OCI-LY3 (cell line): ENCODE measurements around the gene ODC1.

Source experiments
- H2AFZ ChIP-seq: fragments of 200-600, 300-600 bp; shearing (Covaris generic); 2 replicates; pipeline ENCODE4 v1.6.0; 2014; ENCODE audit warnings: antibody characterized with exemption, low read depth, low read length
- H3K27ac ChIP-seq: fragments of 200-600, 300-600 bp; sonication (generic); 2 replicates; pipeline ENCODE4 v1.5.1; 2014; ENCODE audit warnings: mild to moderate bottlenecking, low read length, moderate library complexity, mixed read lengths
- H3K27me3 ChIP-seq: fragments of 200-600, 300-600 bp; sonication (generic); 2 replicates; pipeline ENCODE4 v1.6.1; 2014; ENCODE audit warnings: low read depth, low read length, mixed read lengths
- H3K36me3 ChIP-seq: fragments of 200-600, 300-600 bp; sonication (generic); replicated peaks from 2 replicates; pipeline ENCODE3; 2014; ENCODE audit warnings: low read depth, low read length, mixed read lengths
- H3K4me1 ChIP-seq: fragments of 300-600, 200-600 bp; sonication (generic); 2 replicates; pipeline ENCODE4 v1.6.1; 2014; ENCODE audit warnings: low read length, mixed read lengths
- H3K4me2 ChIP-seq: fragments of 200-600, 300-600 bp; sonication (generic); 2 replicates; pipeline ENCODE4 v1.6.1; 2014; ENCODE audit warnings: low read length, mixed read lengths
- H3K4me3 ChIP-seq: fragments of 300-600, 200-600 bp; sonication (generic); 2 replicates; pipeline ENCODE4 v1.5.1; 2014; ENCODE audit warnings: antibody characterized with exemption, mild to moderate bottlenecking, low read length, moderate library complexity
- H3K79me2 ChIP-seq: fragments of 300-600, 200-600 bp; shearing (Covaris generic); 2 replicates; pipeline ENCODE4 v1.6.1; 2014; ENCODE audit warnings: mild to moderate bottlenecking, low read length, mixed read lengths
- H3K9ac ChIP-seq: fragments of 300-600, 200-600 bp; shearing (Covaris generic); 2 replicates; pipeline ENCODE4 v1.6.0; 2014; ENCODE audit warnings: mild to moderate bottlenecking, low read length, moderate library complexity
- H3K9me3 ChIP-seq: fragments of 200-600, 300-600 bp; shearing (Covaris generic); 2 replicates; pipeline ENCODE4 v1.6.1; 2014; ENCODE audit warnings: low read length, mixed read lengths; ENCODE audit not compliant: insufficient read depth
- H4K20me1 ChIP-seq: fragments of 200-600, 300-600 bp; sonication (generic); 2 replicates; pipeline ENCODE4 v1.6.1; 2016; ENCODE audit warnings: low read length, mixed read lengths; ENCODE audit not compliant: insufficient read depth
- EZH2phosphoT487 ChIP-seq: fragments of 200-600 bp; shearing (Covaris generic); IDR thresholded peaks from 2 replicates; pipeline ENCODE4 v1.6.1; 2018; ENCODE audit warnings: antibody characterized with exemption, mixed run types, low read depth
- TF ChIP-seq, protein P1 (sequence below): fragments of 200-600, 300-600 bp; sonication (generic); IDR thresholded peaks from 2 replicates; pipeline ENCODE4 v1.5.1; 2014; ENCODE audit warnings: antibody characterized with exemption, low read length, low read depth

The ODC1 gene

GRCh38 chr2:10451819-10452218, 3.7 kb upstream of the ODC1 start:
- Histone ChIP-seq H3K9me3 (no peaks in the 10 kb centered on the region), H3K27ac (no peak overlapping the region), H3K9ac (no peak overlapping the region), H3K4me3 (no peak overlapping the region), H3K36me3 (peaks cover 7% of the 10 kb centered on the region), H4K20me1 (peaks cover 5% of the 10 kb centered on the region), H2AFZ (no peak overlapping the region), H3K79me2 (peaks cover 28% of the 10 kb centered on the region), H3K4me1 (peaks cover 4% of the 10 kb centered on the region), H3K27me3 (no peaks in the 10 kb centered on the region), H3K4me2 (no peak overlapping the region)
- TF ChIP-seq, protein P1, sequence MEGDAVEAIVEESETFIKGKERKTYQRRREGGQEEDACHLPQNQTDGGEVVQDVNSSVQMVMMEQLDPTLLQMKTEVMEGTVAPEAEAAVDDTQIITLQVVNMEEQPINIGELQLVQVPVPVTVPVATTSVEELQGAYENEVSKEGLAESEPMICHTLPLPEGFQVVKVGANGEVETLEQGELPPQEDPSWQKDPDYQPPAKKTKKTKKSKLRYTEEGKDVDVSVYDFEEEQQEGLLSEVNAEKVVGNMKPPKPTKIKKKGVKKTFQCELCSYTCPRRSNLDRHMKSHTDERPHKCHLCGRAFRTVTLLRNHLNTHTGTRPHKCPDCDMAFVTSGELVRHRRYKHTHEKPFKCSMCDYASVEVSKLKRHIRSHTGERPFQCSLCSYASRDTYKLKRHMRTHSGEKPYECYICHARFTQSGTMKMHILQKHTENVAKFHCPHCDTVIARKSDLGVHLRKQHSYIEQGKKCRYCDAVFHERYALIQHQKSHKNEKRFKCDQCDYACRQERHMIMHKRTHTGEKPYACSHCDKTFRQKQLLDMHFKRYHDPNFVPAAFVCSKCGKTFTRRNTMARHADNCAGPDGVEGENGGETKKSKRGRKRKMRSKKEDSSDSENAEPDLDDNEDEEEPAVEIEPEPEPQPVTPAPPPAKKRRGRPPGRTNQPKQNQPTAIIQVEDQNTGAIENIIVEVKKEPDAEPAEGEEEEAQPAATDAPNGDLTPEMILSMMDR: no peak
- no peak for TF ChIP-seq EZH2phosphoT487

DNA sequence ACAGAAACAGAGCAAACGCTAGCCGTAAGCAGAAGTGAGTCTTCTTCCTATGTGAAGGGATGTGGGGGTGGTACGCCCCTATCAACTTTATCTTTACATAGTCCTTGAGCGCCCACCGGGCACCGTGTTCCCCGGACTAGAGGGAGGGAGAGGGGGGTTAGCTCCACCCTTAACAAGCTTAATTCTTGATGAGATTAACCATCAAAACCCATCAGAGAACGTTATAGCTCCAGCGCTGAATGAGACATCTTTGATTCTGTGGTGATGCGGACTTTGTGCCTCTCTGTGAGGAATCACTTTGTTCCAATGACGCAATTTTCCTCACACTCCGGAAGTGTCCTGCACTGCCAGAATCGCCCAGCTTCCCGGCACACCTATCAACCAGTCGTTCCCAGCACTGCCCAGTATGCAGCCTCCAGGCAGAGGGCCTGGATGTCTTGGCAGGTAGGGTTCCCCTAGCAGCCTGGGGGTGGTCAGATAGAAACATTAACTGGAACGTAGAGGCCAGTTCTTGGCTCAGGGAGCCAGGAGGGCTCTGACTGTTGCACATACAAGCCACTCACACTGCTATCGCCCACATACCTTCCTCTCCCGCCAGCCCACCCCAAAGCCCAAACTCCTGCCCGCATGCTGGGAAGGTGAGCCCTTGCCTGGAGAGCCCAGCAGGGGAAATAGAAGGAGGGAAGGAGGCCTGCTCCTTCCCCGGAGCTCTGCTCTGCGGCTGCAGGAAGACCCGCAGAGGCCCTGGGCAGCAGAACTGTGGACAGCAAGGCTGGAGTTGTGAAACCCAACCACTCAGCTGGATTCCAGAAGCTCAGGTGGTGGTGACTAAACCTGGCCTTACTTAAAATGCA, 1.9 kb upstream of the ODC1 start:
- Histone ChIP-seq H4K20me1 (peaks cover 22% of the 10 kb centered on the region), H2AFZ (no peak overlapping the region), H3K79me2 (peaks cover 45% of the 10 kb centered on the region), H3K9me3 (no peaks in the 10 kb centered on the region), H3K4me2 (peak overlapping the region; percentile 97), H3K36me3 (peaks cover 9% of the 10 kb centered on the region), H3K4me3 (peak overlapping the region; percentile 94), H3K4me1 (peaks cover 14% of the 10 kb centered on the region), H3K9ac (peak overlapping the region; percentile 98; the same call in 1 of the 2 replicates), H3K27ac (no peak overlapping the region), H3K27me3 (no peaks in the 10 kb centered on the region)
- TF ChIP-seq, protein P1: no peak
- no peak for TF ChIP-seq EZH2phosphoT487

- H3K4me1 ChIP-seq: peaks cover 19% of the 10 kb centered on the region
- no peak overlapping the region for H2AFZ ChIP-seq
- no peaks in the 10 kb centered on the region for H3K27me3 ChIP-seq
- peaks cover 15% of the 10 kb centered on the region for H3K36me3 ChIP-seq
- no peaks in the 10 kb centered on the region for H3K9me3 ChIP-seq
- H4K20me1 ChIP-seq: peaks cover 28% of the 10 kb centered on the region
- H3K79me2 ChIP-seq: peaks cover 51% of the 10 kb centered on the region
- H3K4me2 ChIP-seq: peak overlapping the region; percentile 97
- peak overlapping the region; percentile 94 for H3K4me3 ChIP-seq
- H3K27ac ChIP-seq: peak overlapping the region; percentile 85
- H3K9ac ChIP-seq: peak overlapping the region; percentile 98
- TF ChIP-seq, protein P1: no peak
- no peak for TF ChIP-seq EZH2phosphoT487
Observed at GRCh38 chr2:10449486-10449831, 1.3 kb upstream of the ODC1 start.

DNA sequence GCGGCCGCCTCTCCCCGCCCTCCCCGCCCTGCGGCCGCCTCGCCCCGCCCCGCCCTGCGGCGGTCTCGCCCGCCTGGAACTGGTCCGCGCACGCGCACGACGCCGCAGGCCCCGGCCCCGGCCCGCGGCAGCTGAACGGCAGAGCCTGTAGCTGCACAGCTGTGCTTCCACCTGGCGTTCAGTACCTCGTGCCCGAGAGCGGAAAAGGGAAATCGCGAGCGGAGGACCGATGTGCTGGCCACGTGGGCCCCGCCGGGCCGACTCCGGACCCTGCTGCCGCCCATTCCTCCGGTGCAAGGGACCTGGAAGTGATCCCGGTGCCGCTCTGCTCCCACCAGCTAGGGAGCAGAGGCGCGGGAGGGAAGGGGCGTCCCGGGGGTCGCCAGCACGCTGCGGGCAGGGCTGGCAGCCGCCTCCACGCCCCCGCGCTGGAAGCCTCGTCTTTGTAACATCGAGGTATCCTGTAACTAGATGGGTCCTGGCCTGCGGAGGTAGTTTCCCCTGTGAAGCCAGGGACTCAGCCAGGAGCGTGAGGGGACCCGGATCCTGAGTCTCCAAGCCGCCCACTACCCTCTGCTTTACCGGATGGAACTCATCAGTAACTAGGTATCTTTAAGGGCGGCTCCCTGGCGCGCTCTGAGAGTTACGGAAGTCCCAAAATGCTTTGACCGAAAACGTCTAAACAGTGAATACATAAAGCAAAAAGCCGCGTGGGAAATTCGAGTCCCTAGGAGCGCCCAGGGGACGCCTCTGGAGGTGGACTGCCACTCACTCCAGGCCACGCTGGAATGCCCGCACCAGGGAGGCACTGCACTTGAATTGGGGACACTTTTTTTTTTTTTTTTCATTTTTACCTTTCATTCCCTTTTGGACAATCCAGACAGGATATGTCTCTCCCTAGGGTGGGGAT, 704 bp upstream of the ODC1 start:
- H3K27me3 ChIP-seq: no peaks in the 10 kb centered on the region
- peak overlapping the region; percentile 97 for H3K4me2 ChIP-seq
- peaks cover 35% of the 10 kb centered on the region for H4K20me1 ChIP-seq
- H3K79me2 ChIP-seq: peaks cover 58% of the 10 kb centered on the region
- H2AFZ ChIP-seq: peak overlapping the region; percentile 67; the same call in 1 of the 2 replicates
- H3K36me3 ChIP-seq: peaks cover 21% of the 10 kb centered on the region
- H3K4me1 ChIP-seq: peaks cover 19% of the 10 kb centered on the region
- TF ChIP-seq, protein P1: no peak
- TF ChIP-seq EZH2phosphoT487: no peak
- peak overlapping the region; percentile 98 for H3K9ac ChIP-seq
- peak overlapping the region; percentile 94 for H3K4me3 ChIP-seq
- peak overlapping the region; percentile 85 for H3K27ac ChIP-seq
- H3K9me3 ChIP-seq: no peaks in the 10 kb centered on the region
